AG09319 (cell line): ENCODE data around the gene CHAC1.

Experiments
- DNase-seq: peaks from one replicate; pipeline ENCODE4 v3.0.0-alpha.2; 2010; ENCODE audit warnings: low read depth; ENCODE audit errors: extremely low read depth
- TF ChIP-seq, protein P1 (sequence below): IDR thresholded peaks from 2 replicates; pipeline ENCODE4 v1.5.1; 2011; ENCODE audit warnings: low read depth, mild to moderate bottlenecking, inconsistent platforms, low read length, moderate library complexity

Gene CHAC1

DNA sequence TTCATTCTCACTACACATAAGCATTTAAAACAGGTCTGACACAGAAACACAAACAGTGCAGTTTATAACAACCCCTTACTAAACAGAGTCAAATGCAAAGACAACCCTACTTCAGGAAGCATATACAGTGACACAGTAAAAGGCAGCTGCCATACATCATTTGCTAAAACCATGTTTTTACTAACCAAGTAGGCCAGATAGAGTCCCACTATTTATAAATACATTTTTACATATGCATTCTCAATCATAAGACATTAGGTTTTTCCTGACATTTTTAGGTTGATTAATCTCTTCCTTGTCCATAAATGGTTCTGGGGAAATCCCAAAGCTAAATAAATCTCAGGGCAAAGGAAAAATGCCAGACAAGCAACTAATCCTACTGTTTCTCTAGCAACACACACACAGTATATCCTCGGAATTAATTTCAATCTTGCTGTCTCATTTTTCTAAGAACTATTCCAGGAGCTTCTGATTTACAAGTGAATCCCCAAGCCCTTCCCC, 39.0 kb downstream of the CHAC1 start:
- TF ChIP-seq, protein P1, sequence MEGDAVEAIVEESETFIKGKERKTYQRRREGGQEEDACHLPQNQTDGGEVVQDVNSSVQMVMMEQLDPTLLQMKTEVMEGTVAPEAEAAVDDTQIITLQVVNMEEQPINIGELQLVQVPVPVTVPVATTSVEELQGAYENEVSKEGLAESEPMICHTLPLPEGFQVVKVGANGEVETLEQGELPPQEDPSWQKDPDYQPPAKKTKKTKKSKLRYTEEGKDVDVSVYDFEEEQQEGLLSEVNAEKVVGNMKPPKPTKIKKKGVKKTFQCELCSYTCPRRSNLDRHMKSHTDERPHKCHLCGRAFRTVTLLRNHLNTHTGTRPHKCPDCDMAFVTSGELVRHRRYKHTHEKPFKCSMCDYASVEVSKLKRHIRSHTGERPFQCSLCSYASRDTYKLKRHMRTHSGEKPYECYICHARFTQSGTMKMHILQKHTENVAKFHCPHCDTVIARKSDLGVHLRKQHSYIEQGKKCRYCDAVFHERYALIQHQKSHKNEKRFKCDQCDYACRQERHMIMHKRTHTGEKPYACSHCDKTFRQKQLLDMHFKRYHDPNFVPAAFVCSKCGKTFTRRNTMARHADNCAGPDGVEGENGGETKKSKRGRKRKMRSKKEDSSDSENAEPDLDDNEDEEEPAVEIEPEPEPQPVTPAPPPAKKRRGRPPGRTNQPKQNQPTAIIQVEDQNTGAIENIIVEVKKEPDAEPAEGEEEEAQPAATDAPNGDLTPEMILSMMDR: no peak
- no peak for DNase-seq

DNA sequence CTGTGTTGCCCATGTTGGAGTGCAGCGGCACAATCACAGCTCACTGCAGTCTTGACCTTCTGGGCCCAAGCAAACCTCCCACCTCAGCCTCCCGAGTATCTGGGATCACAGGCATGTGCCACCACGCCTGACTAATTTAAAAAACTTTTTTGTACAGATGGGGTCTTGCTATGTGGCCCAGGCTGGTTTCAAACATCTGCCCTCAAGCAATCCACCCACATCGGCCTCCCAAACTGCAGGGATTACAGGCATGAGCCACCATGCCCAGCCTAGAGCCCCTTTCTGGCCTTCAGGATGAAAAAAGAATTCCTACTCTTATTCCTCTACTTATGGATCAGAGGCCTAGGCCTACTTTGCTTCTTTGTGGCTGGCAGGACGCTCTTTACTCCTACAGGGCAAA, 39.6 kb downstream of the CHAC1 start:
- DNase-seq: no peak
- TF ChIP-seq, protein P1: no peak

DNA sequence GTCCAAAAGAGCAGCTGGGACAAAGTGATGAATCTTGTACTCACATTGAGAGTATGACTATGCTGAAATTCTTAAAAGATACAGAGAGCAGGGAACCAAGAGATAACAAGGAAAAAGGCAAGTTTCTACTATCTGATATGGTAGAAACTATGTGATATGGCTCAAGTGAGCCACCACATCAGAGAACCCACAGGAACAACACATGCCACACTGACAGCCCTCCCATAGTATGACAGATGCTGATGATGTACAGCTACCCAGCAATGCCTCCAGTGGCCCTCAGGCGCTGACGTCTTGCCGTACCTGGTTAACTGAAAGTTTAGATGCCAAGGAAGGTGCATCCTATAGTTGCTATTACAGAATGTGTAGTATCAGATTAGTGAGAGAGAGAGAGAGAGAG, 42.4 kb downstream of the CHAC1 start:
- DNase-seq: no peak
- TF ChIP-seq, protein P1: no peak

DNA sequence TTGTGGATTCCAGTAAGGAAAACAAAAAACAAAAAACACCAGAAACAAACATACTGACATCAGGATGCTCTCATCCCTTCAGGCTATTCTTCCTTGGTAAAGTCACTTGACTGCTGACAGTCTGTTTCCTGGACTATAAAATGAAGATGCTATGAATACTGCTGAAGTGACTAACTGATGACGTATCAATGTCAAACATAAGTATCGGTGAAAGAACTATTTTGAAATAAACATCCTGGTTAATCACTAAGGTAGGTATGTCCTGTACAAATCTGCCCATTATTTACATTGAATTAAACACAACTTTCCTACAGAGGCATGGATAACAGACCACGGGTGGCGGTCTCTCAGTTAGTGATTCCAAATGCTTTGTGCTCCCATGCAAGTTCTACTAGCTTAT, 45.9 kb downstream of the CHAC1 start:
- DNase-seq: no peak
- TF ChIP-seq, protein P1: no peak

DNA sequence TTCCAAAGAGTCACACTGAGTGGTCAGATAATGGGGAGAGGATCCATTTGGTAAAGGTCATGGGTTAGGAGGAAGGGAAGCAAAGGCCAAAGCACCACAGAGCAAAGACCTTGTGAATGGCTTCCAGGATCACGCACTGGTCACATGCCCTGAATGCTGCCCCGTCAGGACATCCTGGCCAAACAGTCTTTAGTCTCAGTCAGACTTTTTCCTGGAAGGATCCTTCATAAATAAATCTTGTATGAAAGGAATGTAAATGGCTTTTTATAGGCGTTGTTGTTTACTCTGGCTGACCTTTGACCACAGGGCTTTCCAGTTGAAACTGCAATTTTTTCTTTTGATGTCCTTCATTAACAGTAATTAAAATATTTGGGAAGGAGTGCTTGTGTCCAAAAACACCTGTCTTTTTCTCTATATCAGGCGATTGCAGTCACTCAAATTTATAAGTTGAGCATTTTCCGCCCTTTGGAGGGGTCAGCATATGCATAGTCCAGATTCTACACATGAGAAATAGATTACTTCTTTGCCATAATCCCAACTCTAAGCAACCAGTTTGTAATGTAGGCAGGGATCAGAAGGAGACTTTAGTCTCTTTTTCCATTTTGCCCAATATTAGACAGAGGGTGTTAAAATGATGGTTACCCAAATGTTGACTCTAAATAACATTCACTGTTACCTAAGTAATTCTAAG, 48.4 kb downstream of the CHAC1 start:
- DNase-seq: no peak
- TF ChIP-seq, protein P1: no peak

DNA sequence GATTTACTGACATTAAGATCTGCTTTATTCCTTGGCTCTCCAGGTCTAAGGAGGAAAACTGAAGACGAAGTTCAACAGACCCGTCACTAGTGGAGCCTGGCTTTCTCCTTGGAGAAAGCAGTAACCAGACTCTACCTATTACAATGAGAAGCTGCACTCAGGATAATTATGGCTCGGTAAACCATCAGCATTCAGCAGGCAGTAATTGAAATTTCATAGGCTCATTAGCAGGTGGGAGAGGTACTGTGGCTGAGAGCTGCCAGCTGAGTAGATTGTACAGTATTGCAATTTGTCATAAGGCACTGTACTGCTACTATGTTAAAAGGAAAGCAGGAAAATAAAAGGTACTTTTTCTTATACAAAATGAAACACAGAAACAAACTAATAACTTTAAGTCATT, 51.2 kb downstream of the CHAC1 start:
- TF ChIP-seq, protein P1: no peak
- no peak for DNase-seq
